ENCODE results near the gene SMYD3. TPM values are rescaled to one million over a fixed set of nuclear protein-coding genes. Genes with fewer than 3 reads are reported as not detected.

The SMYD3 gene
- polyA plus RNA-seq, 1 donor from 2014 or later: 48.6 TPM

DNA sequence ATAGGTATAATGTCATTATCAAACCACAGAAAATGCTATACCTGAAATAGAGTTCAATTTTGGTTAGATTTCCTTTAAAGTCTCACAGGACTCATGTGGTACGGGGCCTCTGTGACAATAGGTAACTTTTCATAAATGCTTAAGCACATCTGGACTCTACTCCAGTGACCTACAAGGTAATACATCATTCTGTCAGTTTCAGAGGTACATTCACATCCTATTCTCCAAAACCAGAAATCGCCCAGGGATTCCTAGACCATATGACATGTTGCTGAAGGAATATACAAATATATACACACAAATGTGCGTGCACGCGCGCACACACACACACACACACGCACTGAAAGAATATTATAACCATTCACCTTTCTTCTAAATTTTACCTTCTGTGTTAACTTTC lies 311.8 kb downstream of the SMYD3 start:
- H3K27me3 ChIP-seq (ENCODE audit: insufficient read depth, low read depth, low read length): no peaks in the 10 kb centered on the region
- H4K20me1 ChIP-seq (ENCODE audit: insufficient read depth): no peaks in the 10 kb centered on the region
- no peaks in the 10 kb centered on the region for H3K36me3 ChIP-seq (ENCODE audit: insufficient read depth, low read length)

DNA sequence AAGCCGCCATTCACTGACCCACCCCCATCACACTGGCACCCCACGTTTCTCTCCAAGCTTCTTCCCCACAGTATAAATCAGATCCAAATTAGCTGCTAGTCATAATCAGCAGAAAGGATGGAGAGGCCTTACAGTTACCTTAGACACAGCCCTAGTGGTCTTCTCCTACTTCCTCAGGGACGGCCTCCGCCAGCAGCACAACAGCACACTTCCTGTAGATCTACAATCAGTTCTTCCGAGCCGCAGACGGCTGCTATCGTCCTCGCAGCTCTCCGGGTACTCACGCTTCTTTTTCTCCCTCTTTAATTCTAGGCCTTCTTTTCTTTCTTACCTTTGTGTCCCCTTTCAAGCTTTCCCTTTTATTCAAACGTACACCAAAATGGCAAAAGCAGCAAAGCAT lies 313.5 kb downstream of the SMYD3 start:
- no peak overlapping the region for H2AFZ ChIP-seq (ENCODE audit: low read depth, low read length)
- H4K20me1 ChIP-seq (ENCODE audit: insufficient read depth): no peaks in the 10 kb centered on the region
- H3K79me2 ChIP-seq (replicated peaks; ENCODE audit: insufficient read depth, low read length): no peaks in the 10 kb centered on the region
- no peaks in the 10 kb centered on the region for H3K9me3 ChIP-seq (ENCODE audit: low read length)
- H3K4me3 ChIP-seq (ENCODE audit: low read length): no peak overlapping the region
- H3K27ac ChIP-seq (ENCODE audit: low read length): no peak overlapping the region
- H3F3A ChIP-seq (ENCODE audit: insufficient read depth, low read length, poor library complexity, severe bottlenecking): no peaks in the 10 kb centered on the region
- no peaks in the 10 kb centered on the region for H3K27me3 ChIP-seq (ENCODE audit: insufficient read depth, low read depth, low read length)
- no peak for TF ChIP-seq POLR2AphosphoS5 (IDR thresholded peaks at IDR 0.05)
- TF ChIP-seq RAD21 (conservative IDR thresholded peaks at IDR 0.05): no peak
- H3K9ac ChIP-seq (ENCODE audit: low read length): no peak overlapping the region
- H3K4me2 ChIP-seq (ENCODE audit: low read length): no peak overlapping the region
- no peaks in the 10 kb centered on the region for H3K36me3 ChIP-seq (ENCODE audit: insufficient read depth, low read length)
- no peaks in the 10 kb centered on the region for H3K9me2 ChIP-seq (ENCODE audit: insufficient read depth, low read length)

More for the DNA sequence above, 311.8 kb downstream of the SMYD3 start:
- no peak overlapping the region for H3K4me3 ChIP-seq (ENCODE audit: low read length)
- no peak overlapping the region for H3K9ac ChIP-seq (ENCODE audit: low read length)
- H2AFZ ChIP-seq (ENCODE audit: low read depth, low read length): no peak overlapping the region
- H3F3A ChIP-seq (ENCODE audit: insufficient read depth, low read length, poor library complexity, severe bottlenecking): no peaks in the 10 kb centered on the region
- H3K9me2 ChIP-seq (ENCODE audit: insufficient read depth, low read length): no peaks in the 10 kb centered on the region
- no peaks in the 10 kb centered on the region for H3K79me2 ChIP-seq (replicated peaks; ENCODE audit: insufficient read depth, low read length)
- no peak overlapping the region for H3K27ac ChIP-seq (ENCODE audit: low read length)
- TF ChIP-seq RAD21 (conservative IDR thresholded peaks at IDR 0.05): no peak
- no peak for TF ChIP-seq SMC3 (conservative IDR thresholded peaks at IDR 0.05; ENCODE audit: poor library complexity)
- TF ChIP-seq, protein P1, sequence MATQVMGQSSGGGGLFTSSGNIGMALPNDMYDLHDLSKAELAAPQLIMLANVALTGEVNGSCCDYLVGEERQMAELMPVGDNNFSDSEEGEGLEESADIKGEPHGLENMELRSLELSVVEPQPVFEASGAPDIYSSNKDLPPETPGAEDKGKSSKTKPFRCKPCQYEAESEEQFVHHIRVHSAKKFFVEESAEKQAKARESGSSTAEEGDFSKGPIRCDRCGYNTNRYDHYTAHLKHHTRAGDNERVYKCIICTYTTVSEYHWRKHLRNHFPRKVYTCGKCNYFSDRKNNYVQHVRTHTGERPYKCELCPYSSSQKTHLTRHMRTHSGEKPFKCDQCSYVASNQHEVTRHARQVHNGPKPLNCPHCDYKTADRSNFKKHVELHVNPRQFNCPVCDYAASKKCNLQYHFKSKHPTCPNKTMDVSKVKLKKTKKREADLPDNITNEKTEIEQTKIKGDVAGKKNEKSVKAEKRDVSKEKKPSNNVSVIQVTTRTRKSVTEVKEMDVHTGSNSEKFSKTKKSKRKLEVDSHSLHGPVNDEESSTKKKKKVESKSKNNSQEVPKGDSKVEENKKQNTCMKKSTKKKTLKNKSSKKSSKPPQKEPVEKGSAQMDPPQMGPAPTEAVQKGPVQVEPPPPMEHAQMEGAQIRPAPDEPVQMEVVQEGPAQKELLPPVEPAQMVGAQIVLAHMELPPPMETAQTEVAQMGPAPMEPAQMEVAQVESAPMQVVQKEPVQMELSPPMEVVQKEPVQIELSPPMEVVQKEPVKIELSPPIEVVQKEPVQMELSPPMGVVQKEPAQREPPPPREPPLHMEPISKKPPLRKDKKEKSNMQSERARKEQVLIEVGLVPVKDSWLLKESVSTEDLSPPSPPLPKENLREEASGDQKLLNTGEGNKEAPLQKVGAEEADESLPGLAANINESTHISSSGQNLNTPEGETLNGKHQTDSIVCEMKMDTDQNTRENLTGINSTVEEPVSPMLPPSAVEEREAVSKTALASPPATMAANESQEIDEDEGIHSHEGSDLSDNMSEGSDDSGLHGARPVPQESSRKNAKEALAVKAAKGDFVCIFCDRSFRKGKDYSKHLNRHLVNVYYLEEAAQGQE (IDR thresholded peaks at IDR 0.05; ENCODE audit: borderline replicate concordance): no peak
- TF ChIP-seq, protein P2, sequence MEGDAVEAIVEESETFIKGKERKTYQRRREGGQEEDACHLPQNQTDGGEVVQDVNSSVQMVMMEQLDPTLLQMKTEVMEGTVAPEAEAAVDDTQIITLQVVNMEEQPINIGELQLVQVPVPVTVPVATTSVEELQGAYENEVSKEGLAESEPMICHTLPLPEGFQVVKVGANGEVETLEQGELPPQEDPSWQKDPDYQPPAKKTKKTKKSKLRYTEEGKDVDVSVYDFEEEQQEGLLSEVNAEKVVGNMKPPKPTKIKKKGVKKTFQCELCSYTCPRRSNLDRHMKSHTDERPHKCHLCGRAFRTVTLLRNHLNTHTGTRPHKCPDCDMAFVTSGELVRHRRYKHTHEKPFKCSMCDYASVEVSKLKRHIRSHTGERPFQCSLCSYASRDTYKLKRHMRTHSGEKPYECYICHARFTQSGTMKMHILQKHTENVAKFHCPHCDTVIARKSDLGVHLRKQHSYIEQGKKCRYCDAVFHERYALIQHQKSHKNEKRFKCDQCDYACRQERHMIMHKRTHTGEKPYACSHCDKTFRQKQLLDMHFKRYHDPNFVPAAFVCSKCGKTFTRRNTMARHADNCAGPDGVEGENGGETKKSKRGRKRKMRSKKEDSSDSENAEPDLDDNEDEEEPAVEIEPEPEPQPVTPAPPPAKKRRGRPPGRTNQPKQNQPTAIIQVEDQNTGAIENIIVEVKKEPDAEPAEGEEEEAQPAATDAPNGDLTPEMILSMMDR (IDR thresholded peaks at IDR 0.05; ENCODE audit: poor library complexity, severe bottlenecking): no peak
- no peak for TF ChIP-seq TAF1 (IDR thresholded peaks at IDR 0.05; ENCODE audit: low read depth)
- no peak for TF ChIP-seq POLR2AphosphoS5 (IDR thresholded peaks at IDR 0.05)
- TF ChIP-seq MXI1 (conservative IDR thresholded peaks at IDR 0.05; ENCODE audit: poor library complexity, severe bottlenecking): no peak
- no peak for TF ChIP-seq EP300 (conservative IDR thresholded peaks at IDR 0.05; ENCODE audit: poor library complexity, severe bottlenecking)
- TF ChIP-seq EZH2 (IDR thresholded peaks at IDR 0.05; ENCODE audit: borderline replicate concordance, insufficient read depth, low read length, poor library complexity, severe bottlenecking): no peak
- H3K4me2 ChIP-seq (ENCODE audit: low read length): no peak overlapping the region
- H3K9me3 ChIP-seq (ENCODE audit: low read length): no peaks in the 10 kb centered on the region

DNA sequence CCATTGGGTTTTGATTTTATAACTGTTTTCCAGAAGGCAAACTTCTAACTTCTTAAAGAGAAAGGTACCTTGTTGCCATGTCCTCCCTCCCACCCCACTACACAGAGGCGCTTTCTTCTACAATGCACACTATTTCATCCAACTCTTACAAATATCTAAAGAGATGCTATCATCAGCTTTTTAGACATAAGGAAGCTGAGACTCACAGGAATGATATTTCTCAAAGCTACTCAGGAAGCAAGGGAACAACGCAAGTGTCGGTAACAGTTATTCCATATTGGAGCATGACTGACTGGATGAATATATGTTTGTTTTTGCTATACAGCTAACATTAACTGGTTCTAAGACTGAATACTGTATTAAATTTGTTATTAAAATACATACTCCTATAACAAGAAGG lies 318.0 kb downstream of the SMYD3 start:
- no peaks in the 10 kb centered on the region for H3F3A ChIP-seq (ENCODE audit: insufficient read depth, low read length, poor library complexity, severe bottlenecking)
- H3K9me3 ChIP-seq (ENCODE audit: low read length): no peaks in the 10 kb centered on the region
- H3K79me2 ChIP-seq (replicated peaks; ENCODE audit: insufficient read depth, low read length): no peaks in the 10 kb centered on the region
- H3K9ac ChIP-seq (ENCODE audit: low read length): no peak overlapping the region
- H2AFZ ChIP-seq (ENCODE audit: low read depth, low read length): no peak overlapping the region
- no peaks in the 10 kb centered on the region for H3K36me3 ChIP-seq (ENCODE audit: insufficient read depth, low read length)
- H4K20me1 ChIP-seq (ENCODE audit: insufficient read depth): no peaks in the 10 kb centered on the region
- H3K27me3 ChIP-seq (ENCODE audit: insufficient read depth, low read depth, low read length): no peaks in the 10 kb centered on the region
- no peaks in the 10 kb centered on the region for H3K9me2 ChIP-seq (ENCODE audit: insufficient read depth, low read length)
- no peak overlapping the region for H3K4me3 ChIP-seq (ENCODE audit: low read length)
- H3K4me2 ChIP-seq (ENCODE audit: low read length): no peak overlapping the region
- no peak overlapping the region for H3K27ac ChIP-seq (ENCODE audit: low read length)
- TF ChIP-seq, protein P2 (IDR thresholded peaks at IDR 0.05; ENCODE audit: poor library complexity, severe bottlenecking): no peak
- no peak for TF ChIP-seq MXI1 (conservative IDR thresholded peaks at IDR 0.05; ENCODE audit: poor library complexity, severe bottlenecking)
- no peak for TF ChIP-seq EZH2 (IDR thresholded peaks at IDR 0.05; ENCODE audit: borderline replicate concordance, insufficient read depth, low read length, poor library complexity, severe bottlenecking)
- no peak for TF ChIP-seq POLR2AphosphoS5 (IDR thresholded peaks at IDR 0.05)
- no peak for TF ChIP-seq RAD21 (conservative IDR thresholded peaks at IDR 0.05)
- no peak for TF ChIP-seq SMC3 (conservative IDR thresholded peaks at IDR 0.05; ENCODE audit: poor library complexity)

All from neural cell (in vitro differentiated cells).